SJCRH30 (cell line): ENCODE measurements around the gene UBA52. TPM values are rescaled to one million over a fixed set of nuclear protein-coding genes. Genes with fewer than 3 reads are reported as not detected.
"Not testable (repeated sequence)": the region's sequence is repeated elsewhere in the genome, so short reads cannot be mapped to it uniquely, and the experiment has no call there.

Experiments
- DNase-seq, 2 experiments: peaks; one replicate each; pipeline ENCODE4 v3.0.0-alpha.2; 2015 to 2020
- H3K27ac ChIP-seq: fragments of 250-450 bp; sonication (Bioruptor Pico); 2 replicates; pipeline ENCODE4 v1.5.1; 2020; ENCODE audit warnings: mild to moderate bottlenecking, moderate library complexity
- H3K27me3 ChIP-seq: fragments of 250-450 bp; sonication (Bioruptor Pico); 2 replicates; pipeline ENCODE4 v1.5.1; 2020; ENCODE audit warnings: mild to moderate bottlenecking, moderate library complexity
- H3K36me3 ChIP-seq: fragments of 250-450 bp; sonication (Bioruptor Pico); 2 replicates; pipeline ENCODE4 v1.5.1; 2020; ENCODE audit warnings: mild to moderate bottlenecking, moderate library complexity
- H3K4me1 ChIP-seq: fragments of 250-450 bp; sonication (Bioruptor Pico); 2 replicates; pipeline ENCODE4 v1.5.1; 2020; ENCODE audit warnings: mild to moderate bottlenecking, moderate library complexity
- H3K4me3 ChIP-seq: fragments of 250-450 bp; sonication (Bioruptor Pico); 2 replicates; pipeline ENCODE4 v1.5.1; 2020; ENCODE audit warnings: mild to moderate bottlenecking, moderate library complexity
- H3K9me3 ChIP-seq: fragments of 250-450 bp; sonication (Bioruptor Pico); replicated peaks from 2 replicates; pipeline ENCODE4 v1.5.1; 2020; ENCODE audit warnings: mild to moderate bottlenecking, moderate library complexity
- total RNA-seq: library from RNA; depleted of rRNA; stranded (reverse); fragments of >200 nt; shearing (Covaris generic); gene quantifications from 2 replicates; pipeline ENCODE4 v1.2.3, GENCODE V29; 2014; rRNA removed

The UBA52 gene
- 1,236 and 1,352 TPM in 2 replicates for total RNA-seq

DNA sequence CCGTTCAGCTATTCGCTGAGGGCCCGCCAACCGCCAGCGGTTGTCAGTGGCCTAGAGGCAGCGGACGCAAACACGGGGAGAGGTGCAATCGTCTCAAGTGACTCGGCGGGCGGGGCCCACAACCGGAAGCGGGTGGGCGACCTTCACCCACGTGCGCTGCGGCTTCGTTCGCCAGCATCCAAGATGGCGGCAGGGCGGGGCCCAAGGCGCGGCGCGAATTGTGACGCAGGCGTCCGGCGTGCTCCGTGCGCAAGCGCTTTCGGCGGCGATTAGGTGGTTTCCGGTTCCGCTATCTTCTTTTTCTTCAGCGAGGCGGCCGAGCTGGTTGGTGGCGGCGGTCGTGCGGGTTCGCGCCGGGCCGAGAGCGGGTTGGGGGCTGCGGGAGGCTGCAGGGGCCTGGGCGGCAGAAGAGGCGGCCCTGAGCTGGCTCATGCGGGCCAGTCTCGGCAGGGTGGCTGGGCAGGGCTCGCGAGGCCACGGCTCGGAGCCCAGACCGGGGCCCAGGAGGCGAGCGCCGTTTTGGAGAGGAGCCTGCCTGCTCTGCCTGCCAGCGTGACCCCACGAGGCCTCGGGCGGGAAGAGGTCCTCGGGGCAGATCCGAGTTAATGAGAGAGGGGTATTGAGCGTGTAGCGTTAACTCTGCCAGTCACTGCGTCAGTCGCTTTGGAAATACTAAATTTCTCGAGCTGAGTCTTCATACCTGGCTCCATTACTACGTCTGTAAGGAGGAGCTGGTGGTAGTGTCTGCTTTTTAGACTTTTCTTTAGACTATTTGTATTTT is at the start of gene UBA52:
TSS of gene UBA52 (plus strand) at position 294 of the 781 bp plus-strand sequence. CDS start 1,444 bp downstream, outside the sequence.
- Histone ChIP-seq H3K4me3 (peak within 1 kb of the TSS; percentile 88), H3K27me3 (no peaks in the 10 kb centered on the region), H3K9me3 (no peaks in the 10 kb centered on the region), H3K27ac (peak within 1 kb of the TSS; percentile 68), H3K4me1 (peaks cover 9% of the 10 kb centered on the region), H3K36me3 (peaks cover 37% of the 10 kb centered on the region)
- DNase-seq = peak; percentile 98

DNA sequence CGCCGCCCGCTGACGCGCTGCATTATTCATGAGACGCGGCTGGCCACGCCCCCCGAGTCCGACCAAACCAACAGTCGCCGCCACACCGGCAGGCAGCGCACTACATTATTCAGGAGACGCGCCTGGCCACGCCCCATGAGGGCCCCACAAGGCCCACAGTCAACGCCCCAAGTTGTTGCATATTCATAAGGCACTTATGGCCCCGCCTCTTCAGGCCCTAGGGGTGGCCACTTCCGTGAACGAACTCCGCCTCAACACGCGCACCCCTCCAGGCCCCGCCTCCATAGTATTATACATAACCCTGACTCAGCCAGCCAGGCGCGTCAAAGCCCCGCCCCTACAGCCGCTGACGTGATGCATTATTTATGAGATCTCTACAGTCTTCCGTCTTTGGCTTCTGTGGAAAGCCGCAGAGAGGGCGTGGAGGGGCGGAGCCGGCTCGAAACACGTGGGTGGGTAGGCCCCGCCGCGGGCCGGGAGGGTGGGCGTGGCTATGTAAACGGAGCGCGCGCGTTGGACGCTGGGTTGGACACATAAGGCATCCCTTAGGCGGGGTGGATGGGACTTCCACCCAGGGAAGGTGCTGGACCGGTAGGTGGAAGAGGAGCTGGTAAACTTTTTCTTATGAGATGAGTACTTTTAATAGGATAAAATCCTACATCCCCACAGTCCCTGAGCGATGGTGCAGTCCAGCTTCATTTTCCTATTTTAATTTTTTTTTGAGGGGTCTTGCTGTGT is 49.4 kb upstream of the UBA52 start:
- H3K4me3 ChIP-seq = peak overlapping the region; percentile 79
- no peaks in the 10 kb centered on the region for H3K27me3 ChIP-seq
- peak; percentile 100 for DNase-seq
- H3K9me3 ChIP-seq = no peaks in the 10 kb centered on the region
- H3K27ac ChIP-seq = no peak overlapping the region
- H3K36me3 ChIP-seq = no peaks in the 10 kb centered on the region
- peaks cover 3% of the 10 kb centered on the region; the same call in 1 of the 2 replicates for H3K4me1 ChIP-seq

DNA sequence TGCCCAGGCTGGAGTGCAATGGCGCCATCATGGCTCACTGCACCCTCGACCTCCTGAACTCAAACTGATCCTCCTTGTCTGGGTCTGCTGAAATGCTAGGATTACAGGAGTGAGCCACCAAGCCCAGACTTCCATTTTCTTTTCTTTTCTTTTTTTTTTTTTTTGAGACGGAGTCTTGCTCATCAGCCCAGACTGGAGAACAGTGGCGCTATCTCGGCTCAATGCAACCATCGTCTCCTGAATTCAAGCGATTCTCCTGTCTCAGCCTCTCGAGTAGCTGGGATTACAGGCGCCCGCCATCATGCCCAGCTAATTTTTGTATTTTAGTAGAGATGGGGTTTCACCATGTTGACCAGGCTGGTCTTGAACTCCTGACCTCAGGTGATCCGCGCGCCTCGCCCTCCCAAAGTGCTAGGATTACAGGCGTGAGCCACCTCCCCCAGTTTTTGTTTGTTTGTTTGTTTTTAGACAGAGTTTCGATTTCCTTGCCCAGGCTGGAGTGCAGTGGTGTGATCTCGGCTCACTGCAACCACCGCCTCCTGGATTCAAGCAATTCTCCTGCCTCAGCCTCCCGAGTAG is 48.7 kb upstream of the UBA52 start:
- DNase-seq, H3K36me3 ChIP-seq, H3K27ac ChIP-seq, H3K4me1 ChIP-seq, H3K27me3 ChIP-seq, H3K9me3 ChIP-seq, H3K4me3 ChIP-seq: not testable (repeated sequence)

DNA sequence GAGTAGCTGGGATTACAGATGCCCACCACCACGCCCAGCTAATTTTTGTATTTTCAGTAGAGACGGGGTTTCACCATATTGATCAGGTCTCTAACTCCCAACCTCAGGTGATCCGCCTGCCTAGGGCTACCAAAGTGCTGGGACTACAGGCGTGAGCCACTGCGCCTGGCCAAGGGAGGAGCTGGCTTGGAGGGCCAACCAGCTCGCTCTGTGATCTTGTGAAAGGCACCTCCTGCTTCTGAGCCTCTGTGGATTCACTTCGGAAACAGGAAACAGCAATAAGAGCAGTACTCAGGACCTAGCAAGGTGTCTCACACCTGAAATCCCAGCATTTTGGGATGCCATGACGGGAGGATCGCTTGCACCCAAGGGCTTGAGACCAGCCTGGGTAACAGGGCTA is 47.8 kb upstream of the UBA52 start:
- peaks cover 3% of the 10 kb centered on the region; the same call in 1 of the 2 replicates for H3K4me1 ChIP-seq
- no peaks in the 10 kb centered on the region for H3K36me3 ChIP-seq
- H3K9me3 ChIP-seq = no peaks in the 10 kb centered on the region
- H3K4me3 ChIP-seq = no peak overlapping the region
- H3K27ac ChIP-seq = no peak overlapping the region
- H3K27me3 ChIP-seq = no peaks in the 10 kb centered on the region
- DNase-seq = no peak

DNA sequence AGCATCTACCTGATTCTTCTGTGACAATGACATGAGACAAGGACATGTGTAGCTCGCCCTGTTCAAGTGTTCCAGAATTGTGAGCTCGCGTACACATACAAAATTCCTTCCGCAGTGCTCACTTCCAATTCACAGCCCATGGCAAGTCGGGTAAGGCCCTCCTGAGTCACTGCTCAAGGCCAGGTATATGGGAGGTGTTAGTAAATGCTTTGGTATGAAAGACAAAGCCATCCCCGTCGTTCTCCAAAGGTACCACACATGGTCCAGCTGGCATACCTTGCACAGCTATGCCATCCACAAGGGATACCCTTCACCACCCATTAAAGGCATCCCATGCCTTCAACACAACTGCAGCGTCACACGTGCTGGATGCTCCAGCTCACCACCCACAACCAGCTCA is 45.3 kb upstream of the UBA52 start:
- H3K4me1 ChIP-seq = no peaks in the 10 kb centered on the region
- H3K27me3 ChIP-seq = no peaks in the 10 kb centered on the region
- H3K27ac ChIP-seq = no peak overlapping the region
- no peaks in the 10 kb centered on the region for H3K9me3 ChIP-seq
- H3K4me3 ChIP-seq = no peak overlapping the region
- no peaks in the 10 kb centered on the region for H3K36me3 ChIP-seq
- DNase-seq = no peak

DNA sequence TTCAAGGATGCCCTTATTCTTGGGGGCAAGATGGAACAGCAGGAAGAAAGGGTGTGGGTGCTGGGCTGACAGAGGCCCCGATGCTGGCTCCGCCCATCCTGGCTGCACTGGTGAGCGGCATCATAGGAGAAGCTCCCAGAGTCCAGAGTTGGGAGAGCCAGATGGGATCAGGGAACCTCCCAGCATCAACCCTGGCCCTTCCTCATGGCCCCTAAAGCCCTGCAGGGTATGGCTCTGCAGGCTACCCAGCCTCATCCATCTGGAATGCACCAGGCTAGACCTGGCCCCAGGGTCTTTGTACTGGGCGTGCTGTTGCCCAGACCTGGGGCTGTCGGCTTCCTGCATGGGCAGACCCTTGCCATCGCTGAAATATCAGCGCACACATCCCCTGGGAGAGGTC is 41.9 kb upstream of the UBA52 start:
- H3K27ac ChIP-seq = no peak overlapping the region
- no peaks in the 10 kb centered on the region for H3K27me3 ChIP-seq
- H3K4me1 ChIP-seq = no peaks in the 10 kb centered on the region
- peaks cover 3% of the 10 kb centered on the region; the same call in 1 of the 2 replicates for H3K36me3 ChIP-seq
- H3K4me3 ChIP-seq = no peak overlapping the region
- H3K9me3 ChIP-seq = no peaks in the 10 kb centered on the region
- DNase-seq = no peak

DNA sequence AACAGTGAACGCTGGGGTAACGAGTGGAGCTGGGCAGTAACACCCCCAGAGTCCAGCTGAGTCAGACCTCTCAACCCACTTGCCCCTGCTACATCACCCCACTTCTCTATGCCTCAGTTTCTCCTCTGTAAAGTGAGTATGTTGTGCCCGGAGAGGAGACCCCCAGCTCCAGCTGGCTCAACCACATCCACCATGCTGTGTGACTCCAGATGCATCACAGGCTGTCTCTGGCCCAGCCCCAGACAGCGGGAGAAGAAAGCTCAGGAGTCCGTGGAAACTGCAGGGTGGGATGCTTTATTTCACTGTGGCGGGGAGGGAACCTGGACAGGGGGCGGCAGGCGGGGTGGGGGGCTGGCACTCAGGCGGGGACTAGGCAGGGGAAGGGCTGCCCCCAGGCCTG is 40.2 kb upstream of the UBA52 start:
- no peak overlapping the region for H3K4me3 ChIP-seq
- DNase-seq = no peak
- no peaks in the 10 kb centered on the region for H3K9me3 ChIP-seq

DNA sequence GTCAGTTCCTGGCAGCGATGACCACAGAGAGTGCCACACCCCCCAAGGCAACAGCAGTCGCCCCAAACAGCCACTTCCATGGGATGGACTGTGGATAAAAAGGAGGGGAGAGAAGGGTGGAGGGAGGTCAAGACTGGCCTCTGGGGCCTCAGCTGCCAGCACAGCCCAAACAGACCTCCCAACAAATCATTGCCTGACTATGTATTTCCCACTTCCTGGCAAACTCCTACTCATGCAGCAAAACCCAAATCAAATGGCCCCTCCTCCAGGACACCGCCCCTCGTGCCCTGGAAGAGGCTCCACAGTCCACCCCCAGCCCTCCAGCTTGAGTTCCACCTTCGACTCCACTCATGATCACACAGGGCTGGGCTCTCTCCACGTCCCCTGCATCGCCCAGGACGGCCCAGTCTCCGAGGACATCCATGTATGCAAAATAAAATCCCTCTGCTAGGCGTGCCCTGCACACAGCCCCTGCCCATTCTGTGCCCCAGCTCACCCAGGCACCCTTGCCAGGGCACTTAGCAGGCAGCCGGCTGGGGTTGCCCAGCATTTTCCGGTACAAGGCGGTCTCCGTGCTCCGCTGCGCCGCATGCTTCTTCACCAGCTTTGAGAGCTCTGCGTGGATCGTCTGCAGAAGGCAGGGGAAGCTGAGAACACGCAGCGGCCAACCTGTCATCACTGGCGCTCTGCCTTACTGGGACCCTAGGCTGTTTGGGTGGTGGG is 39.3 kb upstream of the UBA52 start:
- Histone ChIP-seq H3K36me3 (peaks cover 6% of the 10 kb centered on the region; the same call in 1 of the 2 replicates), H3K27me3 (no peaks in the 10 kb centered on the region), H3K4me1 (no peaks in the 10 kb centered on the region), H3K27ac (no peak overlapping the region), H3K9me3 (no peaks in the 10 kb centered on the region), H3K4me3 (no peak overlapping the region)
- DNase-seq = no peak

More for the DNA sequence above, 40.2 kb upstream of the UBA52 start:
- Histone ChIP-seq H3K36me3 (peaks cover 6% of the 10 kb centered on the region; the same call in 1 of the 2 replicates), H3K4me1 (no peaks in the 10 kb centered on the region), H3K27me3 (no peaks in the 10 kb centered on the region), H3K27ac (no peak overlapping the region)

DNA sequence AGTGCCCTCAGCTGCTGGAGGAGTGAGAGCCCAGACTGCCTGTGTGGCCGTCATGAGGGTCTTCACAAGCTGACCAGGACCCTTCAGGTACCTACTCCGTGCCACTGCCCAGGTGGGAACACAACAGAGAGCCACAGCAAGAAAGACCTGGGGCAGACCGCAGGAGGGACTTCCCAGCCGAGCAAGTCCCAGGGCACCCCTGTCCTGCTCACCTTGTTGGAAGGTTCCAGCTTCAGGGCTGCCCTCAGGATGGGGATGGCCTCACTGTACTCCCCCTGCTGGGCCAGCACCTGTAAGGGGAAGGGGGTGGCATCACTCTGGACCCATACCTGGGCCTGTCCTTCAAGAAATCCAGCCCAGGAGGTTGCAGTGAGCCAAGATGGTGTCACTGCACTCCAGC is 38.6 kb upstream of the UBA52 start:
- Histone ChIP-seq H3K9me3 (no peaks in the 10 kb centered on the region), H3K36me3 (peaks cover 6% of the 10 kb centered on the region; the same call in 1 of the 2 replicates), H3K27ac (no peak overlapping the region), H3K4me3 (no peak overlapping the region), H3K4me1 (no peaks in the 10 kb centered on the region), H3K27me3 (no peaks in the 10 kb centered on the region)
- no peak for DNase-seq

DNA sequence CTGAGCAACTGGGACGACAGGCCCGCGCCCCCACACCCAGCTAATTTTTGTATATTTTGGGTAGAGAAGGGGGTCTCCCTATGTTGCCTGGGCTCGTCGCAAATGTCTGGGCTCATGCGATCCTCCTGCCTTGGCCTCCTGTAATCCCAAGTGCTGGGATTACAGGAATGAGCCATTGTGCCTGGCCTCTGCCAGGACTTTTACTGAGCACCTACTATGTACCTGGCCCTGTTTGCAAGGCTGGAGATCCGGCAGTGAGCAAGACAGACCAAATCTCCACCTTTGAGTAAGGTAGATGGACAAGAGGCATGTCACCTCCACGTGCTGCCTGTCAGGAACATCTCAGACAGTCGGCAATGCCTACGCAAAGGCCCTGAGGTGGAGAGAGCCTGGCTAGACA is 35.2 kb upstream of the UBA52 start:
- Histone ChIP-seq H3K4me1 (no peaks in the 10 kb centered on the region), H3K4me3 (no peak overlapping the region), H3K27ac (no peak overlapping the region), H3K27me3 (no peaks in the 10 kb centered on the region), H3K9me3 (no peaks in the 10 kb centered on the region), H3K36me3 (peaks cover 8% of the 10 kb centered on the region; the same call in 1 of the 2 replicates)
- DNase-seq = no peak

DNA sequence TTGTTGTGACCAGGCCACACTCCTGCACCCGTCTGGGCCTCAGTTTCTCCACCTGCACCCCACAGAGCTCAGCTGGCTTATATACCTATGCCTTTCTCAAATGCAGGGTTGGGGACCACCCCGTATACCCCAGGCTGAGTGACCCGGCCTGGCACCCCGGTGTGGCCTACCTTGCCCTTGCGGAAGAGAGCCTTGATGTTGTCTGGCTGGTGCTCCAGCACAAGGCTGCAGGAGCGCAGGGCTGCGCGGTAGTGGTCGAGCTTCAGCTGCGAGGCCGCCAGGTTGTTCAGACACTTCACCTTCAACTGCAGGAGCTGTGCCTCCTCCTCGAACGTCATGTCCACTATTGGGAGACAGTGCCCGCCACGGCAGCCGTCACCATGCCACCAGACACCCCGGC is 34.2 kb upstream of the UBA52 start:
- Histone ChIP-seq H3K36me3 (peaks cover 8% of the 10 kb centered on the region; the same call in 1 of the 2 replicates), H3K27ac (no peak overlapping the region), H3K4me1 (0 out of 2 replicates have a peak, but pooled peaks cover under 1% of the 10 kb centered on the region), H3K9me3 (no peaks in the 10 kb centered on the region), H3K27me3 (no peaks in the 10 kb centered on the region), H3K4me3 (no peak overlapping the region)
- DNase-seq = no peak

DNA sequence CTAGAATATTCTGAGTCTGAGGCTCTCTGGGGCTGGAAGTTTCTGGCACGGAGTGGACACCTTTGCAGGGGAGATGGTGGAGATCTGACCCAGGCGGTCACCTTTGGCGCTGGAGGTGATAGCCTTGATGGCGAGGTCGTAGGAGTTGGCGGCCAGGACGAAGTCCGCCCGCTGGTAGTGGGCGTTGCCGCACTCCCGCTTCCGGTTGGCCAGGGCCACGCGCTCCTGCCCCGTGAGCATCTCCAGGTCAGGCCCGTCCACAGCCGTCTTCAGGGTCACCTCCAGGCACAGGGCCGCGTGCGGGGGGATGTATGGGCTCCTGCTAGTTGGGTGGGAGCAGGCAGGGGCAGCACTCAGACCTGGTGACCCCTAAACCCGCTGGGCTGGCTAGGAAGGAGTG is 33.5 kb upstream of the UBA52 start:
- Histone ChIP-seq H3K9me3 (no peaks in the 10 kb centered on the region), H3K27ac (no peak overlapping the region), H3K27me3 (no peaks in the 10 kb centered on the region), H3K4me3 (no peak overlapping the region), H3K4me1 (0 out of 2 replicates have a peak, but pooled peaks cover 2% of the 10 kb centered on the region), H3K36me3 (peaks cover 5% of the 10 kb centered on the region; the same call in 1 of the 2 replicates)
- DNase-seq = no peak

DNA sequence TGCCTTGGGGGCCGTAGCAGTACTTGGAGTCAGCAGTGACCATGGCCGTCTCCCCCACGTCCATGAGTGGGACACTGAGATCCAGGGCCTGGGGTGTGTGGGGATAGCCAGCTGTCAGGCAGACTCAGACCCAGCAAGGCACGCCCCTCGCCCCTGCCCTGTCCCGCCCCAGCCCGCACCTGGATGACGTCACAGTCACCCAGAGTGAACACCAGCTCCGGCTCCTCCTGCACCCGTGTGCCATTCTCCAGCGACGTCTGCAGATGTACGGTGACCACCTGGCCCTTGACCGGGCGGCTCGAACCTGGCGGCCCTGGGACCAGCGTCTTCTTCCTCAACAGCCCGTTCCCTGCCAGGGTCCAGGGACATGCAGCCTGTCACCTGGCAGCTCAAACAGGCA is 32.3 kb upstream of the UBA52 start:
- no peaks in the 10 kb centered on the region for H3K27me3 ChIP-seq
- H3K4me1 ChIP-seq = 0 out of 2 replicates have a peak, but pooled peaks cover 5% of the 10 kb centered on the region
- no peaks in the 10 kb centered on the region for H3K9me3 ChIP-seq
- no peak overlapping the region for H3K4me3 ChIP-seq
- no peak for DNase-seq
- H3K27ac ChIP-seq = no peak overlapping the region
- peaks cover 5% of the 10 kb centered on the region; the same call in 1 of the 2 replicates for H3K36me3 ChIP-seq

DNA sequence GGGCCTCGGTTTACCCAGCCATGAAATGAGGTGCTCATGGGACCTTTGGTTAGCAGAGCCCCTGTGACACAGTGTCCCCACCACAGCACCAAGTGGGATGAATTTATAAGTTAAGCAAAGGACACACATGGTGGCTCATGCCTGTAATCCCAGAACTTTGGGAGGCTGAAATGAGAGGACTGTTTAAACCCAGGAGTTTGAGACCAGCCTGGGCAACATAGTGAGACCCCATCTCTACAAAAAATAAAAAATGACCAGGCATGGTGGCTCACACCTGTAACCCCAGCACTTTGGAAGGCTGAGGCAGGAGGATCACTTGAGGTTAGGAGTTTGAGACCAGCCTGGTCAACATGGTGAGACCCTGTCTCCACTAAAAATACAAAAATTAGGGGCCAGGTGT is 31.5 kb upstream of the UBA52 start:
- H3K27ac ChIP-seq, H3K27me3 ChIP-seq, H3K9me3 ChIP-seq, H3K4me3 ChIP-seq, H3K36me3 ChIP-seq, DNase-seq, H3K4me1 ChIP-seq: not testable (repeated sequence)
